Left cardiac atrium (tissue), 4 donors: ENCODE measurements around the gene NTN5. TPM values are rescaled to one million over a fixed set of nuclear protein-coding genes. Genes with fewer than 3 reads are reported as not detected.

Source experiments
- ATAC-seq, 2 donors: fragments of 200-7000 bp; cut with Tn5 transposase; one replicate each; pipeline ENCODE4 v1.9.1; 2020; ENCODE audit warnings: mild to moderate bottlenecking in 2 of 2, moderate library complexity in 2 of 2
- DNase-seq: peaks from one replicate; pipeline ENCODE4 v3.0.0-alpha.2; 2020
- intact Hi-C, 2 donors: fragments of 100-400 bp; cut with DNase I; formaldehyde crosslinking; loops; one replicate each; pipeline versions ENCODE4 v1.14.1 to v1.15.1; 2022 to 2023
- total RNA-seq, 2 donors: library from RNA; stranded (reverse); fragmentation: NEBNext Ultra II Directional; extraction: Animal tissue kit (Norgen Biotek cat#: 25700); gene quantifications; one replicate each; pipeline ENCODE4 v1.2.1, GENCODE V29; 2021
- donor health status: DM: no; HTN: yes; CAD: no.
- donor health status: DM: no; HTN: yes; CAD: no; lungs with severe emphysema.
- donor health status: DM: yes; HTN: yes; CAD: no.
- donor health status: Dilated cardiomyopathy.

Gene NTN5
- total RNA-seq, 2 donors from 2014 or later: 0.21 to 0.27 TPM

- no peak for ATAC-seq
- no peak for DNase-seq
- intact Hi-C loops: no loop called here
Measured at GRCh38 chr19:48624791-48625723, 47.8 kb downstream of the NTN5 start.

- ATAC-seq (peak; percentile 86 to 88), DNase-seq (peak; percentile 99)
- intact Hi-C loops: no loop called here
Measured at GRCh38 chr19:48624067-48624594, 48.7 kb downstream of the NTN5 start.

- DNase-seq: no peak
- ATAC-seq: no peak
- intact Hi-C loops: no loop called here
Measured at GRCh38 chr19:48623556-48624066, 49.2 kb downstream of the NTN5 start.

GRCh38 chr19:48619692-48620585 is 52.9 kb downstream of the NTN5 start:
- ATAC-seq (no peak), DNase-seq (peak; percentile 30)
- intact Hi-C loops: no loop called here

GRCh38 chr19:48618916-48619691 is 53.7 kb downstream of the NTN5 start, which contains the start of the genes RPL18 and SPHK2:
RPL18 (minus strand) TSS chr19:48619178; CDS start chr19:48619143, 35 bp downstream.
SPHK2 (plus strand) TSS chr19:48619506; CDS start chr19:48620515, 1,009 bp downstream.
- peak; percentile 91 to 92 for ATAC-seq
- peak; percentile 99 for DNase-seq
- intact Hi-C loops: no loop called here

- DNase-seq (no peak), ATAC-seq (no peak)
- intact Hi-C loops: no loop called here
Measured at GRCh38 chr19:48618278-48618915, 54.4 kb downstream of the NTN5 start.

- ATAC-seq (no peak), DNase-seq (no peak)
- intact Hi-C loops: no loop called here
Measured at GRCh38 chr19:48617146-48617937, 55.5 kb downstream of the NTN5 start.

- intact Hi-C loops: no loop called here
- DNase-seq (no peak), ATAC-seq (no peak)
Measured at GRCh38 chr19:48616491-48617056, 56.2 kb downstream of the NTN5 start.

- intact Hi-C loops: no loop called here
- ATAC-seq: no peak
- no peak for DNase-seq
Measured at GRCh38 chr19:48616041-48616436, 56.8 kb downstream of the NTN5 start.

GRCh38 chr19:48615231-48616040 is 57.4 kb downstream of the NTN5 start:
- intact Hi-C loops: no loop called here
- DNase-seq (no peak), ATAC-seq (no peak)

- no peak for DNase-seq
- intact Hi-C loops: no loop called here
- no peak for ATAC-seq
Measured at GRCh38 chr19:48614436-48615230, 58.2 kb downstream of the NTN5 start, which contains the start of gene FAM83E. FAM83E (minus strand) TSS chr19:48615076; CDS start chr19:48613372, 1,704 bp downstream.

GRCh38 chr19:48613852-48614435 is 58.9 kb downstream of the NTN5 start:
- ATAC-seq (peak in 1 of 2 donors; percentile 31), DNase-seq (no peak)
- intact Hi-C loops: no loop called here

- intact Hi-C loops: no loop called here
- DNase-seq (no peak), ATAC-seq (peak; percentile 6 to 17)
Measured at GRCh38 chr19:48613024-48613851, 59.6 kb downstream of the NTN5 start.

- ATAC-seq (no peak), DNase-seq (no peak)
- intact Hi-C loops: no loop called here
Measured at GRCh38 chr19:48611872-48612271, 60.9 kb downstream of the NTN5 start.
